ENCODE results near the gene EIF2B1. TPM values are rescaled to one million over a fixed set of nuclear protein-coding genes. Genes with fewer than 3 reads are reported as not detected.
A peak's percentile ranks its signal among the peaks of the same experiment; 100 is the strongest.

The EIF2B1 gene
- total RNA-seq, 3 donors from 2014 or later: 37.7 to 48.0 (median 42.9) TPM

- DNase-seq (no peak), ATAC-seq (no peak)
- Histone ChIP-seq H3K4me3 (no peak overlapping the region), H3K9me3 (no peaks in the 10 kb centered on the region), H3K36me3 (ENCODE audit: low read depth) (no peaks in the 10 kb centered on the region), H3K4me1 (ENCODE audit: low read depth) (no peaks in the 10 kb centered on the region)
- intact Hi-C loops (cut with DNase I, micrococcal nuclease): no loop called here
- TF ChIP-seq CTCF (IDR thresholded peaks at IDR 0.05): no peak
These were observed 56.9 kb downstream of the EIF2B1 start for GRCh38 chr12:123576611-123577010.

GRCh38 chr12:123573870-123574269 is 59.6 kb downstream of the EIF2B1 start:
- intact Hi-C loops (cut with DNase I, micrococcal nuclease): no loop called here
- no peaks in the 10 kb centered on the region for H3K4me1 ChIP-seq (ENCODE audit: low read depth)
- no peak for TF ChIP-seq CTCF (IDR thresholded peaks at IDR 0.05)
- DNase-seq (no peak), ATAC-seq (no peak)
- no peaks in the 10 kb centered on the region for H3K36me3 ChIP-seq (ENCODE audit: low read depth)
- no peak overlapping the region for H3K4me3 ChIP-seq
- H3K9me3 ChIP-seq: no peaks in the 10 kb centered on the region

- TF ChIP-seq CTCF (IDR thresholded peaks at IDR 0.05): no peak
- Histone ChIP-seq H3K9me3 (no peaks in the 10 kb centered on the region), H3K36me3 (ENCODE audit: low read depth) (no peaks in the 10 kb centered on the region), H3K4me3 (no peak overlapping the region), H3K4me1 (ENCODE audit: low read depth) (no peaks in the 10 kb centered on the region)
- intact Hi-C loops (cut with DNase I, micrococcal nuclease): no loop called here
- ATAC-seq (no peak), DNase-seq (no peak)
These were observed 61.1 kb downstream of the EIF2B1 start for GRCh38 chr12:123572391-123572790.

GRCh38 chr12:123571343-123571813 is 62.1 kb downstream of the EIF2B1 start:
- TF ChIP-seq CTCF (IDR thresholded peaks at IDR 0.05): no peak
- Histone ChIP-seq H3K4me1 (ENCODE audit: low read depth) (no peaks in the 10 kb centered on the region), H3K4me3 (no peak overlapping the region), H3K9me3 (no peaks in the 10 kb centered on the region), H3K36me3 (ENCODE audit: low read depth) (no peaks in the 10 kb centered on the region)
- ATAC-seq (peak; percentile 34), DNase-seq (peak in 1 of 3 donors; percentile 25)
- intact Hi-C loops (cut with DNase I, micrococcal nuclease): no loop called here

Other genes starting within 250 kb of the EIF2B1 start
- gene KMT5A, start 249.6 kb downstream of the EIF2B1 start, total RNA-seq: 10 to 100 TPM; 39.9 to 42.9 (median 41.0) TPM
- gene RILPL2, start 197.0 kb downstream of the EIF2B1 start, total RNA-seq: 1 to 10 TPM in 2 of 3 donors, under 1 TPM in 1; 0.72 to 4.3 (median 1.6) TPM
- gene SNRNP35, start 175.5 kb downstream of the EIF2B1 start, total RNA-seq: 10 to 100 TPM; 20.8 to 26.3 (median 21.5) TPM
- gene RILPL1, start 100.0 kb downstream of the EIF2B1 start, total RNA-seq: 10 to 100 TPM in 1 of 3 donors, 1 to 10 TPM in 2; 2.5 to 17.8 (median 3.0) TPM
- gene TMED2, start 49.1 kb downstream of the EIF2B1 start, total RNA-seq: 100 to 1,000 TPM; 194 to 248 (median 216) TPM
- 10 to 100 TPM; 16.0 to 17.2 (median 16.8) TPM for gene DDX55, start 31.6 kb downstream of the EIF2B1 start, total RNA-seq
- gene GTF2H3, start 143 bp upstream of the EIF2B1 start, total RNA-seq: 10 to 100 TPM; 20.6 to 24.4 (median 22.6) TPM
- 1 to 10 TPM; 5.2 to 9.0 (median 6.2) TPM for gene TCTN2, start 37.4 kb upstream of the EIF2B1 start, total RNA-seq
- gene ATP6V0A2, start 78.7 kb upstream of the EIF2B1 start, total RNA-seq: 10 to 100 TPM; 24.9 to 32.8 (median 30.5) TPM
- gene DNAH10, start 128.6 kb upstream of the EIF2B1 start, total RNA-seq: under 1 TPM; 0.29 to 0.63 (median 0.29) TPM